ENCODE measurements around the gene PLCB2.

PLCB2 gene

DNA sequence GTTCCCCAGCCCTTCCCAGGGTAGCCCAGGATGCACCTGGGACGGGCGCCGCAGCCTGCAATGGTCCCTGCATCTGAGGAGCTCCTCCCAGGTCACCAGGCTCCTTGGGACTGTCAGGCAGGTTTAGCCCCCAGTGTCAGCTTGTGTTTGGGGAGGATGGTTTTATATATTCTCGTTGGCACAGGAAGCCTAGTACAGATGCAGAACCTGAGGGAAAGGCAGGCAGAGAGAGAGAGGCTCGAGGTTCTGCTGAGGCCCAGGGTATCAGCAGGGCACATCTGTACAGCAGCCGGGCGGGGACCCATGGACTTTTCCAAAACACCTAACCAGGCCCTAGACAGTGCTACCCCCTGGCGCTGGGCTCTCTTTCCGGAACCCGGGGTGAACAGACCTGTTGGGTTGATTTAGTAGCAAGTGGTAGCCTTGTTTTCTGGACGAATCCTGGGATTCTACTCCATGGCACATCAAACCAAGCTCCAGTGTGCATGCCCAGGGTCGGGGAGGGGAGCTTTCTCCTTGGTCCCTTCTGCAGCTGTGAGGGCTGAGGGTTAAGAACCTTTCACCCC lies 60.2 kb downstream of the PLCB2 start:
- no peak for DNase-seq

DNA sequence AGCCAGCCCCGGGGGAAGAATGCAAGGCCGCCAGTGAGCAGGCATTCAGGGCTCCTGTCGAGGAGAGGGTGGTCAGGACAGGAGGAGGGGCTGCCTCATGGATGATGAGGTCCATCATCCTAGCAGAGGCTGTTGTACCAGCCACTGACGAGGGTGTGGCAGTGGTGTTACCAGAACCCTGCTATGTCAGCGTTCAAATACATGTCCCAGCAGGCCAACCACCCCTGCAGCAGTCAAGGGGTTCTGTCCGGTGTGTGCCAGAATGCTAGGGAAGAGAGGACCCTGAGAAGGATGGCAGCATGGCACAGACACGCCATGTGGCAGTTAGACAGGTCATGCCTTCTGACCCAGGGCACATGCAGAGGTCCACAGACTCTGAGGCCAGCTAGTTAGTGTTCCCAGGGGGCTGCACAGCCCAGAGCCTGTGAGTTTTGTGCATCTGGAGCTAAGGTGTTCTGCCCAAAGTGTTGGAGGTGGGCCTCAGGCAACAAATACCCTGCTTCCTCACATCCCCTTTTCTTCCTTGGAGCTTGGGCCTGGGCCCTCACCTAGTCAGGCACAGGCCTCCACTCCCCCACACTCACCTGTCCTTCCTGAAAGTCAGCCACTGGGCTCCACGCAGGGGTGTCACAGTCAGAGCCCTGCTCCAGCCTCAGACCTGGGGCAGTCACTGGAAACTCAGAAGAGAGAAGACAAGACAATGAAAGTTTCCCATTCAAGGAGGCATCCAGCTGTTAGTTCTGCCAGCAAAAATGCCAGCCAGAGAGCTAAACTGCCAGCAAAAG lies 61.0 kb downstream of the PLCB2 start:
- DNase-seq, result no peak

DNA sequence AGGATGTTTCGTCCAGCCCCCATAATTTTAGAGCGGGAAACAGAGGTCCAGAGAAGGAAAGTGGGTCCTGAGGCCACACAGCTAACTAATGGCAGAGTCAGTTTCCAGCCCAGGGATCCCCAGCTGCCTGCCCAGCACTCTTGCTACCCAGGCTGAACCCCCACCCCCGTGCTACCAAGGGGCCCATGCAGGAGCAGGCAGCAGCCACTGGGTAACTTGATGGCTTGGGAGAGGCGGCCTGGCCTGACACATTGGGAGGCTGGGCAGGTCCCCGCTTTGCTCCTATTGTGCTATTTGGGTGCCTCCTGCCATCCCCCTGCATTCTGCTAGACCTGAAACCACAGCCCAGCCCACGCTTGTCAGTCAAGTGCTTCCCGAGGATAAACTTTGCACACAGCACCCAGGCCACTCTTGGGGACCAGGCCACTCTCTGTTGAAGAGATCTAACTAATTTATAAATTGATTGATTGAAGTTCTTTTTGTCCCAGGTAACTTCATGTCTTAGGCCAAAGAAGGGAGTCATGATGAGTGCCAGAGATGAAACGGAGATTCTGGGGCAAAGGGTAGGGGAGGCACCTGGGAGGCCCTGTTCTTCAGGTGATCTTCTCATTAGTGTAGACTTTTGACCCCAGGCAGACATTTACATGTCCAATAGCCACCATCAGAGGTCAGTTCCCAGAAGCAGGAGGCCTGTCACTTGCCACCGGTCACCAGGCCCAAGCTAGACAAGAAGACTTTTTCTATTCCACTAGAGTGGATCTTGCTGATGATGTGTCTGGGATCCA lies 61.9 kb downstream of the PLCB2 start:
- no peak for DNase-seq

DNA sequence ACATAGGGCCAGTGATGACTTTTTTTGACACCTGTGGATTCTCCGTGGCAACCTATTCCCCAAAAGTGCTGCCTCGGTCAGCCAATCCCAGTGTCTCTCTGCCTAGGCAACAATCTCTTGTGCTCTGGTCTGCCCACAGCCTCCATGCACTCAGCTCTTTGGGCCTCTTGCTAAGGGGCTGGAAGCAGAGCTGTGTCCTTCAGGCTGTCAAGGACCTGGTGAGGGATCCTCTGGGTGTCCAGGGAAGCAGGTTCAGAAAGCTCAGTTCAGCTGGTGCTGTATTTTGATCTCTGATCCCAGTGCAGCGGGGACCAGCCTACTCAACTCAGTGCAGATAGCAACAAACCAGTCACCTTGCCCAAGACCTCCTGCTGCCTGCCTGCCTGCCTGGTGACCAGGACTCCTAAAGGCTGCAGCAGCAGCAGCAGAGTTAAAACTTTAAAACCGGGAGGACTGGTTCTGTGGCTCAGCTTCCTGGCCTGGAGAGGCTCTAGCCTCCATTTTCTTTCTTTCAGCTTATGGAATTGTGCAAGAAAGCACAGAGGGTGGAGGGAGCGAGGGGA lies 62.7 kb downstream of the PLCB2 start:
- no peak for DNase-seq

DNA sequence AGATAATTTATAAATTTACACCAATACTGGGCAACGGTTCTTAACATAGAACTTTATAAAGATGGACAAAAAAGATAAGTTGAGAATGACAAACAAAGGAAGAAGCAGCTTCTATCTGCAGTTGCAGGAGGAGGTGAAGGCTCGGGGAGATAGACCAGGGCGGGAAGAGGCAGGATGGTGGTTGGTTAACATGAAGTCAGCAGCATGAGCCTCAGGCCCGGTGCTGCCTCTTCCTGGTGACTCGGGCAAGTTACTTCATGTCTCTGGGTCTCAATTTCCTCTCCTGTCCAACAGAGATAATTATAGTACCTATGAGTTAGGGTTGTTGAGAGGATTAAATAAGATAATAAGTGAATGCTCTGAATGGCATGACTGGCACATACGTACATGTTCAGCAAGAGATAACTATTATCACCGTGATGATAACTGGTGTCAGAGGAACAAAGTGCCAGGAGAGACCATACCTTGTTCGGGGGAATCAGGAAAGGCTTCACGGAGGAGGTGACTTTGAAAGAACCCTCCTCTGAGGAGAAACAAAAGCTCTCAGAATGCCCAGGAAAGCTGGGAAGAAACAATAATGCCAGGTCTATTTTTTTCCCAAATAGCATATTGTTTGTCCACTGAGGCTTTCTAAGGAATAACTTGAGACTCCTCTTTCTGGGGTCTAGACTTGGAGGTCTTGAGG lies 64.5 kb downstream of the PLCB2 start:
- no peak for DNase-seq

DNA sequence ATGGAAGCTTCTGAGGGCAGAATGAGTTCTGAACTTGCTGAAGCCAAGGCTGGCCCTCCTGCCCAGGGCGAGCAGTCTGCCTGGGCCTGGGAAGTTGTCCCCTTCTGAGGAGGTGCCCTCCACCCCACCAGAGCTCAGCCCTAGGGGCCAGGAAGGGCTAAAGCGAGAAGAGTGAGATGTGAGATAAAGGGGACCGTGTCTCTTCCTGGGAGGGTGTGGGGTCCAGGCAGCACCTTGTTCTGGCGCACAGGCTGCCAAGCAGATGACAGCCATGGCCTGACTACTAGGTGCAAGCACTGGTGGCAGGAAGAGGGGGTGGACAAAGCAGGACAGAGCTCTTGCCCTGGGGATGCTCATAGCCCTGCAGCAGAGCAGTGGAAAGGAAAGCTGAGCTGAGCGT lies 65.1 kb downstream of the PLCB2 start:
- no peak for DNase-seq

DNA sequence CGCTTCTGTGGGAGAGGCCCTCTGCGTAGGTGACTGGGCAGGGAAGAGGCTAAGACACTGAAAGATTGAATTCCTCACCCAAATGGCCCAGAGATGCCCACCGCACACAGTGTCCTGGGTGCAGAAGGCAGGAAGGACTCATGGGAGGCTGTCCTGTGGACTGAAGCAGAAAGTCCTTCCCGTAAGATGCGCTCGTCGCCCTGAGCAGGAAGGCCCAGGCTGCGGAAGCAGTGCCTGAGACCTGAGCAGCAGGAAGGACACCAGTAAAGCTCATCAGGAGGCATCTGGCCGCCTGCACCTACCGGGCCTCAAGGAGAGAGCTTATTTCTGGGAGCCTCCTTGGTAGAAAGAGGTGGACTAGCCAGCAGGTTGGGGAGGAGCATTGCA lies 65.5 kb downstream of the PLCB2 start:
- DNase-seq, result no peak

DNA sequence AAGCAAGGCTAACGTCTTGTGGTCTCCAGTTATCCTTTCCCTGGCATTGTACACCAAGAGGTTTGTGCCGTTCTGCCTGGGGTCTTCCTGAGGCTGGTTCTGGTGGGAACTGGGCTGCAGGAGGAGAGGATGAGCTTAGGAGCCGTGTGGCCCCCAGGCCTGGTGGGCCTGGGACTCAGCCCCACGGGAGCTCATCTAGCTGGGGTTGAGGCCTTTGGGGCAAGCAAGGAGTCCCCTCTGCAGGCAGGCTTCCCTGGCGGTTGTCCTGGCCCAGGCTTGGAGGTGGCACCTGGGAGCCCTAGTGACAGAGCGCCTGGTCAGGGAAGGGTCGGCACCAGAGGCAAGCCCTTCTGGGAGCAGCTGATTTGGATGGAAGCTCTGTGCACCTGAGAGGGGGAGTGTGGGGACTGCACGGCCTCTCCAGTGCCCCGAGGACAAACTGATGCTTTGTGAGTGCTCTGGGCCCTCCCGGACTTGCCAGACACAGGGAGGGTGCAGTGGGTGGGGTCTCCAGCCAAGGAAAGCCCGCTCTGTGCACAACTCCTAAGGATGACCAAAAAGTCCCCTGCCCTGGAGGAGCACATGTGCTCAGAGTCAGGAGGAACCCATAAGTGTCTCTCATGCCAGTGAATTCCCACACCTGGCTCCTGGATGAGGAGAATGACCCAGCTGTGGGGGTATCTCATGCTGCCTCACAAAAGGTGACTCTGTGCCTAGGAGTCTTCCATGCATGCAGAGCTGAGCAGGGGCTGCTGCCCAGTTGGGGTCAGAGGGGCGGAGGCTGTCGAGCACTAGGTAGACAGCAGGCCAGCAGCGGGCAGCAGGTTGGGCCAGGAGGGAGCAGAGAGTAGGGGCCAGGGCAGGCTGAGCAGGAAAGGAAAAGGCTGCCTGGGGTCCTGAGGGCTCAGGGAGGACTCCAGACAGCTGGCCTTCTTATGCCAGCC lies 66.2 kb downstream of the PLCB2 start:
- no peak for DNase-seq

DNA sequence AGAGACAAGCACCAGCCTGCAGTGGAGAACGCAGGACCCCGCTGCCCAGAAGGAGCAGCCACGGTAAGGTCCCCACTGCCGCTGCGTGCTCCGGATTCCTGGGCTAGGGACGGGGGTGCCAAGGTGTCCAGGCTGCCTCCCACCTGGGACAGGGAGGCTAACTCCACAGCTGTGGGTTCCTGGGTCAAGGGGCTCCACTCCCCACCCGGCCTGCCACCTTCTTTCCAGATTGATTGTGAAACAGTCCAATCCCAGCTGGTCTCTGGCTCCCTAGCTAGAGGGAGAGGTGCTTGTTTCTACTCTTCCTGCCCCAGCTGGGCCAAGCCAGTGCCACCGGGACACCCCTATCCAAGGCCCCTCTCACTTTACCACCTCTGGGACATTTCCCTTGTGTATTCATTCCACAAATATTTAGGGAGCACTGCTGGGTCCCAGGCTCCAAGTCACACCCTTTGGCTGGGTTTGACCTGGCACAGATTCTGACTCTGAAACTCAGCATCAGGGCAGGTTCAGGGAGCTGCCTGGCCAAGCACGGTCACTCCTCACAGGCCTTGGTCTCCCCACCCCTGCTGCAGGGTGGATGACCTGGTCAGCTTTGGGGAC lies 67.0 kb downstream of the PLCB2 start:
- DNase-seq, result no peak

DNA sequence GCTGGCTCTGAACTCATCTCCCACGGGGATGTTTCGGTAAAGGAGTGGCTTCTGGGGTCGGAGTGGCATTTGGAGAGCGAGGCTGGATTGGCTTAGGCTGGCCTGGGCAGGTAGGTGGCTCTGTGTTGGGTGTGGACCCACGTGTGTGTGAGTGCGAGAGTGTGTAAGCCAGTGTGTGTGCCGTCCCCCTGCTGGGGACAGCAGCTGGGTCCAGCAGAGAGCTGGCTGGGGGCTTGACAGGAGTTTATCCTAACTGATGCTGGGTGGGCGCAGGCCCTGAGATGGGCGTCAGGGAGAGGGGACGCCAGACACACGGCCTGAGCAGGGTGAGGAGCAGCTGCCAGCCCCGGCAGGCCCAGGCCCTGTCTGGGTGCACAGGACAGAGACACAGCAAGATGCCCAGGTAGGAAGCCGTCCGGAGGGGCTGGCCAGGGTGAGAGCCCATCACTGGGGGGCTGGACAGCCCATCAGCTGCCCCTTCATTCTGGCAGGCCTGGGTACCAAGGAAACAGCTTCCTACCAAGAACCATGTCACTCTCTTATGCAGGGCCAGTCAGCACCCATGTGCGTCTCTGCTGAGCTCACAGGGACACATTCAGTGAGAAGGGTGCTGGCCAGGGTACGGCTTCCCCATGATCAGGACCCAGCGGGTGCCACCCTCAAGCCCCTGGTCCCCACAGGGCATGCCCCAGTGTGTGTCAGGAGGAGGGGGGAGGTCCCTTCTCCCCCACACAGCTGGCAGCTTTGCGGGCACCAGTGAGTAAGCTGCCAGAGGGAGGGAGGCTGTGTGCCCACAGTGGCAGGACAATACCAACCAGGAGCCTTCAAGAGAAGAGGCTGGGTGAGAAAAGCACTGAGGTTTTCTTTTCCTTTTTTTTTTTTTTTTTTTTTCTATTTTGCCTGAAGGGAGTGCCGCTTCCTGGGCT lies 67.8 kb downstream of the PLCB2 start:
- DNase-seq, result no peak

DNA sequence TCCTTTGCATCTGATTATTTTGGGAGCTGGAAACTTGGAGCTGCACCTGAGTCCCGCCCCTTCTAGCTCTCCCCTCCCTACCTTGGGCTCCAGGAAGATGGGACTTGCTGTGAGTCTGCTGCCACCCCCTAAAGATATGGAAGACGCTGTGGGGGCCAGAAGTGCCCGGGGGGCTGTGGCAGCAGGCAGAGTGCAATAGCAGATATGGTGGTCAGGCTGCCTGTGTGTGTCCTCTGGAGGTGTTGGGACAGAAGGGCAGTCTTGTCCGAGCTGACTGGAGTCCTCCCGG lies 68.4 kb downstream of the PLCB2 start:
- no peak for DNase-seq

DNA sequence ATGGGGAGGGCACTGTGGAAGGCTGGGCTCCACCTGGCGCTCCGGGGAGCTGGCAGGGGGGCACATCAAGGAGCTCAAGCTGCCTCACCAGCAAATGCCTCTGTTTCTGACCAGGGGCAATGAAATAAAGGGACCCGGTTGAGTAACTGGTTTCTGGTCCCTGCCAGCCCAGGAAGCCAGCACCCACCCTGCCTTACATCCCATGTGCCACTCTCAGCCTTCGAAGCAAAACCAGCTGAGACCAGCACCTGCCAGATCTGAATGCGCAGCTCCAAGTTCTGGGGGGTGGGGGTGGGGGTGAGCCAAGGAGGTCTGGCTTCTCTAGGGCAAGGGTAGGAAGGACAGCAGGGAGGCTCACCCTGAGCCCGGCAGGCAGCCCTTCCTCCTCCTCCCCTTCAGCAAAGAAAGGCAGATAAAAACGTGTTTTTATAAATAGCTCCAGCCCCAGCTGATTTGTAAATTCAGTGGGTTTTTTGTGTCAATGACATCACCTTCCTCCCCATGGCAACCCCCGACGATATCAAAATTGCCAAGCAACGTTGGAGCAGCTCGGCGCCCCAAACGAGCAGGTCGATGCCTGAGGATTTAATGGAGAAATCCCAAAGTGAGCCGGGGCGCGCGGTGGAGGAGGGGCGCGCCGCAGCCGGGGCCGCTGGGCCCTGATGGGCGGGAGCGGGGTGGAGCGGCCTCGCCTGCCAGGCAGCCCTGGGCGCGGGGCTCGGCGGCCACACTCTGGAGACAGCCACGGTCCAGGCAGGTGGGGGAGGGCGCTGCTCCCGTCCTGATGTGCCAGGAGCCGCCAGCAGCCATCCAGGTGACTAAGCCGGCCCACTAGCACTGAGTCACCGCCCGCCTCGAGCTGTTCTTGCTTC lies 69.0 kb downstream of the PLCB2 start, which contains the start of gene PAK6:
PAK6 (plus strand) TSS at position 532 of the 872 bp plus-strand sequence. CDS start 25,723 bp downstream, outside the sequence.
- DNase-seq, result no peak

Data from NCI-H187 (cell line).